SK-MEL-5 (cell line): ENCODE measurements around the gene CREG1. TPM values are rescaled to one million over a fixed set of nuclear protein-coding genes. Genes with fewer than 3 reads are reported as not detected.

Experiments
- DNase-seq: peaks from one replicate; pipeline ENCODE4 v3.0.0-alpha.2; 2016; ENCODE audit warnings: low read depth, low spot score
- in situ Hi-C: cut with HindIII; loops from 2 replicates; pipeline ENCODE4 v1.10.0; 2016; ENCODE audit warnings: low sequenced_read_pairs, high pct_unique_total_duplicates, low pct_unique_long_range_greater_than_20kb
- total RNA-seq: library from RNA; depleted of rRNA; stranded (reverse); fragments of >200 nt; shearing (Covaris generic); gene quantifications from 2 replicates; pipeline ENCODE4 v1.2.3, GENCODE V29; 2014

The CREG1 gene
- total RNA-seq, 1 experiment from 2014 or later, result 156 TPM

DNA sequence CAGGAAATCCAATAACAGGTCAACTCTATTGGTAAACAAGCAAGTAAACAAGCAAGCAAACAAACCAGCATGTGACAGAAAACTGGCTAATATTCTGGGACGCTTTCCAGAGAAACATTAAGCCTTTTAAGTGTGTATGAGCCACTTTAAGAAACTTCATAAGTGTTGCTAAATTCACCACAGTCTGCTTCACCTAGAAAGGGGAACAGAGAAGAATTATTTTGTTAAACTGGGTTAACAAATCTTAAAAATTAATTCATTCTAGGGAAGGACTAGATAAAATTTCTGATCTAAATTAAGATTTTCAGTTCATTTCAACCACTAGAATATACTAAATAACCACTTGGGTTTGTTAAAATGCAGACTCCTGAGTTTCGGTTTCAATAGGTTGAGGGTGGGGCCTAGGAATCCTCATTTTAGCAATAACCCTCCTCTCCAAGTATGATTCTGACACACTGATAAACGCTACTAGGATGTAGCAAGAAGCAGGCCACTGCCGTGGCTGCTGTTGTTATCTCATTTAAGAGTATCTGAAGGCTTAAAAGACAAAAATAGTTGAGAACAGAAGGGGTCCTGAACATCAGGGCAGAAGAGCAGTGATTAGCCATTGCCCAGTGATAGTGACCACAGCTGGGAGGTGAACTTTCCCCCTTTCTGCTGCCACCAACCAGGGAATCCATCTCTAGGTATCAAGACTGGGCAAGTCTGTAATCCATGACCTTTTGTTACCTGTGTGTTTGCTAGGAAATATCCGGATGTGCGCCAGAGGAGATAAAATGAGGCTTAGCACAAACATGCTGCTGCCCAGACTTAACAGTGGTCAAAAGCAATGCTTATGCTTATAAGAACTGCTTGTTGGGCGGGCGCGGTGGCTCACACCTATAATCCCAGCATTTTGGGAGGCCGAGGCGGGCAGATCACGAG is 11.2 kb downstream of the CREG1 start:
- no peak for DNase-seq
- in situ Hi-C loops, result no loop called here

DNA sequence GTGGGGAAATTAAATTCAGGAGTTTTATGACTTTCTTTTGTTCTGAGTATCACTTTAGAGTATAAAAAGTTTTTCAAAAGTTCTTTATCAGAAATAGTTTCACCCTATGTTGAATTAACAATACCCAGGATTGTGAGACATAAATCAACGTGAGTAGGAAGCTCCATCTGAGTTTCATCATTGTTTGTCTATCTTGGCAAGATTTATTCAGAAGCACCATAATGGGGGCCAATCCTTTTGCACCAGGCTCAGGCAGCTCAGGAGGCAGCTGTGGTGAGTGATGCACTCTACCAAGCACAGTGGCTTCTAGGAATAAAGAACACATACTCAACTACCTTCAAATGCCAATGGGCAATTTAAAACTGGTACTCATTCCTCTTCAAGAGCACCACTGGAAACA is 12.0 kb downstream of the CREG1 start:
- in situ Hi-C loops, result no loop called here
- DNase-seq, result no peak

DNA sequence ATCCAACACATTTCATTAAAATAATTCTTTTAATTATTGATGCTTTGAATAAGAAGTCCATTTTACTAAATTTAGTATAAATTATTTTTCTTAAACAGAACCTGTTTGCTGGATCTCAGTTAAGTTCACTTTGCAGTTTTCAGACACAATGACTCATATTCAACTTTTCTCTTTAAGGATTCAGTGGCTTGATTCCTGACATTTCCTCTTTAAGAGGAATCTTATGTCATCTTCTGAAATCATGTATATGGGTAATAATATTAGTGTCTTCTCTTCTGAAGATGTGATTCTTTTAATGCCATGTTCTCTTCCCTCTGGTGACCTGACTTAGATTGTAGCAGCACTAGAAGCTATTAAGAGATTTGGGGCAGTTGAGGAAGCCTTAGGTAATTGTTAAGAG is 12.6 kb downstream of the CREG1 start:
- in situ Hi-C loops, result no loop called here
- DNase-seq, result no peak

GRCh38 chr1:167538657-167539056 is 14.9 kb downstream of the CREG1 start:
- in situ Hi-C loops, result no loop called here
- DNase-seq, result peak; percentile 46

GRCh38 chr1:167533851-167534300 is 19.7 kb downstream of the CREG1 start:
- in situ Hi-C loops, result no loop called here
- DNase-seq, result peak; percentile 70

DNA sequence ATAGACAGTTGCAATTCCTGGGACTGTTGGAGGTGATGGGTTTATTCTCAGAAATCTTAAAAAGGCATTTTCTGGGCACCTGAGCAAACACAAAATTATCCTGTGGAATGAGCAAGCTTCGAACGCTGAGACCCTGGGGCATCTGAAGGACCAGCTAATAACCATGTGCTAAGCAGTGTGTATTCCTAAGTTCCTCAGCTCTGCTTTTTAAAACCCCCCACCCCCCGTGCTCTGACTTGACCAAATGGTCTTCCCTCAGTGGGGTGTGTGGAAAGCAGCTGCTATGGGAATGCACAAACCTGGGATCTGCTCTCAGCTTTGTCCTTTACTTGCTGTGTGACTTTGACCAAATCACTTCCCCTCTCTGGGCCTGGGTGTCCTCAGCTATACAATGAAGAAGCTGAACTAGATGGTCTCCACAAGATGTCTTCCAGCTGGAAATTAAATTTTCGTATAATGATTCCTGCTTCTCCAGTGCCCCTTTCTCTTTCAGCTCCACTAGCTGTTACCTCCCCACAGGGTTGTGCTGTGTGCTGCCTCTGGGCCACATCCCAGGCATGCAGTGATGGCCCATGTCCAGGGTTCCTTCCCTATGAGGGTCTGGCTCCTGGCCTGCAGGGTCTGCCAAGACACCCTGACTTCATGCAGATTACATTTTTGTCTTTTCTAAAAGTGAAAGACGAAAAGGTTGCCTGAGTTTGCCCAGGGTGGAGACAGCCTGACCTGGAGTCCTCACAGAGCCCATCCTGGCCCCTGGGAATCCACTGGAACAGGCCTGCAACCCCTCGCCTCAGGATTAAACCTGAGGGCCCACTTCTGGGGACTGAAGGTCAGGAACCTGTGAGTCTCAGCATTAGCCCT is 20.4 kb downstream of the CREG1 start:
- in situ Hi-C loops, result no loop called here
- no peak for DNase-seq

DNA sequence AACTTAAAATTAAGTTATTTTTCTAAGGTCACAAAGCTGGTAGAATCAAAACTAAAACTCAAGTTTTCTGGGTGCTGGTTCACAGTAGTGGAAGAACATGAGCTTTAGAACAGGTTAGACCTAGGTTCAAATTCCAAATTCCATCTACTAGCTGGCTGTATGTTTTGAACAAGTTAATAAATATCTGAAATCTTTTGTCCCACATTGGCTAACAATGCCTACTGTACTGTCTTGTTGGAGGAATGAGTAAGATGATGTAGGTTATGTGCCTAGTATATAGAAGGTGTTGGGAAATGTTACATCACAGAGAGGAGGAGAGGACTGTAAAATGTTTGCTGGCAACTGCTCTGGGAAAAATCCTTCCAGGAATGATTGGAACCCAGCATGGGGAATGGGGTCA is 21.2 kb downstream of the CREG1 start:
- DNase-seq, result no peak
- in situ Hi-C loops, result no loop called here

GRCh38 chr1:167529829-167530474 is 23.6 kb downstream of the CREG1 start:
- in situ Hi-C loops, result no loop called here
- DNase-seq, result no peak

GRCh38 chr1:167528057-167528728 is 25.4 kb downstream of the CREG1 start:
- DNase-seq, result no peak
- in situ Hi-C loops, result no loop called here

- in situ Hi-C loops, result no loop called here
- no peak for DNase-seq
Observed at GRCh38 chr1:167526667-167527383, 26.7 kb downstream of the CREG1 start.

- DNase-seq, result peak; percentile 52
- in situ Hi-C loops, result no loop called here
Observed at GRCh38 chr1:167524651-167525050, 28.9 kb downstream of the CREG1 start.

DNA sequence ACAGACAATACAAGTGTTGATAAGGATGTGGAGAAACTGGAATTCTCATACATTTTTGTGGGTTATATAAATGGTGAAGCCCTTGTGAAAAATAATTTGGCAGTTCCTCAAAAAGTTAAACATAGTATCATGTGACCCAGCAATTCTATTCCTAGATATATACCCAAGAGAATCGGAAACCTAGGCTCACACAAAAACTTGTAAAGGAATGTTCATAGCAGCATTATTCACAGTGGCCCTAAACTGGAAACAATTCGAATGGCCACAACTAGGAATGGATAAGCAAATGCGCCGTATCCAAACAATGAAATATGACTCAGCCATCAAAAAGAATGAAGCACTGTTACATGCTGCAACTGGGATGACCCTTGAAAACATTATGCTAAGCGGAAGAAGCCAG is 31.3 kb downstream of the CREG1 start:
- no peak for DNase-seq
- in situ Hi-C loops, result no loop called here

GRCh38 chr1:167520711-167521206 is 32.8 kb downstream of the CREG1 start:
- DNase-seq, result no peak
- in situ Hi-C loops, result no loop called here

DNA sequence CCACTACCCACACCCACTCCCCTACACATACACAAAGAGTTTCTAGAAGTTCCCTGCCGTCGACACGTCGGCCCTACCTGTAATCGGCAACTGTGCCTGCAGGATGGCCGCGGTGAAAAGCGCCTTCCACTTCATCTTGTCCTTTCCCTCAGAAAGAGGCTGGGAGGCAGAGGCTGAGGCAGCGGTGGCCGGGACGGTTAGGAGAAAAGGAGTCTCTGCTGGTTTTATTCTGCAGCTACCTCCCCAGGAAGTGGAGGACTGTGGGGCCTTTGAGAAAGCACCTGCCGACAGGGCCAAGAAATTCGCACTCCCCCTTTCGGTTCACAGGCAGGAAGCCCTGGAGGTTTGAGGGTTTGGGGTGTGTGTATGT is 35.2 kb downstream of the CREG1 start, which contains the start of gene CD247:
TSS of gene CD247 (minus strand) at position 199 of the 370 bp plus-strand sequence. CDS start at position 135, 64 bp downstream.
- DNase-seq, result no peak
- in situ Hi-C loops, result no loop called here

DNA sequence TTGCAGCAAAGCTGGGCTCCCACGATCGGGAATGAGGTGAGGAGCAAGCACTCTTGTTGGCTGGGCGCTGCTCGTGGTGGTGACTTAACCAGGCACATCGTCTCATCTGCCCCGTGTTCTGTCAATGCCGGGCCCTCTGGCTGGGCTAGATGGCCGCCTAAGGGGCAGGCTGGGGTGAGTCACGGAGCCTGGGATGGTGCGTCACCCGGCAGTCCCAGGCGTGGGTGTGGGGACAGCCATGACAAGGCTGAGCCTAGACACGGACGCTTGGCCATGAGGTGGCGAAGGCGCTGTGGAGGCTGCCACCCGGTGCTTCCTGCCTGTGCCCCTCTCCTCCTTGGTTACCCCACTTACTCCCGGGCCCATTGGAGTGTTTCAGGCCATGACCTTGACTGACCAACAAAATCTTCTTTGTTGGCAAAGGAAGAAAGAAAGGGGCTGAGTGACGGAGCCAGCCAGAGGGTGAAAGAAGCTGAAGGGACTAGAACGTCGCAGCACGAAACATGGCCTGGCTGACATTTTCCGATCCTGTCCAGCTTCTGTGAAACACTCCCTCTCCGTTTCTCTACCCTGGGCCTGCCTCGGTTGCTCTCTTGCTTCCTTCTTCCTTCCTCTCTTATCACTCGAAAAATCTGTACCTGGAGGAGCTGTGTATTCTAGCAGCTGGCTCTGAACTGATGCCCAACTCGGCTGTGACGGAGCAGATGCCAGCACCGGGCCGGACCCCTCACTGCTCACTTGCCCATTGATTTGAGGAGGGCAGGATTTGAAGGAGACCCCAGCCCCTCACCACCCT is 35.8 kb downstream of the CREG1 start:
- no peak for DNase-seq

More for the DNA sequence above, 35.8 kb downstream of the CREG1 start:
- in situ Hi-C loops, result no loop called here
